Panc1 (cell line): ENCODE measurements around the gene PTPRA.

Source experiments
- POLR2AphosphoS5 ChIP-seq: IDR thresholded peaks from 2 replicates; pipeline ENCODE4 v1.6.1; 2012; ENCODE audit warnings: mild to moderate bottlenecking, low read depth, low read length, moderate library complexity
- SIN3A ChIP-seq: IDR thresholded peaks from 2 replicates; pipeline ENCODE4 v1.6.1; 2012; ENCODE audit warnings: low read depth, mild to moderate bottlenecking, low read length, moderate library complexity, borderline replicate concordance; ENCODE audit not compliant: insufficient read depth
- TCF7L2 ChIP-seq: IDR thresholded peaks from 2 replicates; pipeline ENCODE4 v1.6.1; 2011; ENCODE audit warnings: mild to moderate bottlenecking, low read depth, low read length, inconsistent platforms
- TF ChIP-seq, protein P1 (sequence below): fragments of 450-650 bp; IDR thresholded peaks from 2 replicates; pipeline ENCODE4 v1.5.1; 2017; ENCODE audit warnings: mild to moderate bottlenecking
- TF ChIP-seq, protein P2 (sequence below), 2 experiments: IDR thresholded peaks; 2 replicates each; pipeline ENCODE4 v1.6.1; 2011 to 2012; ENCODE audit warnings: low read depth in 2 of 2, control low read depth in 1 of 2, low read length in 1 of 2, mild to moderate bottlenecking in 1 of 2, moderate library complexity in 1 of 2; ENCODE audit not compliant: insufficient read depth in 1 of 2

DNA sequence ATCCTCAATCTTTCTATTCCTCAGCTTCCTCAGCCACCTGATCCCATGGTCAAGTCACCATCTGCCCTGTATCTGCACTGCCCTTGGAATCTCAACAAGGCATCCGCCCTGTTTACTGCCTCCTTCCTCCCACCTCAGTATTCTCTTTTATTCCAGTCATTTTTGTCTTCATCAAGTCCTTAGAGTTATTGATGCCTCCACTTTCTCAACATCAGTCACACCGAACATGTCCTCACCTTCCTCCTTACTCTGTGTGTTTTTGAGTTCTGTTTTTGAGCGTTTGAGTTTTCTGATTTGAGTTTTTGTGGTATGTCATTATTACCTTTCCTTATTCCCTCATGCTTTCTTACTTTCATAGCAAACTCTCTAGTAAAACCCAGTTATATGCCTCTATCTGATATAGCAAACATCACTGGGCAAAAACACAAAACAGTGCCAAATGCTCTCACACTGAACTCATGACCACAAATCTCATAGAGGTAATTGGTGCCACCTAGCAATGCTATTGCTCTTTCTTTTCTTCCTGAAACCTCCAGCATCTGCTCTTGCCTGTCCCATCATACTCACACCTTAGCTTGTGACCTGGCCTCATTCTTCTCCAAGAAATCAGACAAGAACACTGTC is 158.4 kb downstream of the PTPRA start:
- TF ChIP-seq, protein P1, sequence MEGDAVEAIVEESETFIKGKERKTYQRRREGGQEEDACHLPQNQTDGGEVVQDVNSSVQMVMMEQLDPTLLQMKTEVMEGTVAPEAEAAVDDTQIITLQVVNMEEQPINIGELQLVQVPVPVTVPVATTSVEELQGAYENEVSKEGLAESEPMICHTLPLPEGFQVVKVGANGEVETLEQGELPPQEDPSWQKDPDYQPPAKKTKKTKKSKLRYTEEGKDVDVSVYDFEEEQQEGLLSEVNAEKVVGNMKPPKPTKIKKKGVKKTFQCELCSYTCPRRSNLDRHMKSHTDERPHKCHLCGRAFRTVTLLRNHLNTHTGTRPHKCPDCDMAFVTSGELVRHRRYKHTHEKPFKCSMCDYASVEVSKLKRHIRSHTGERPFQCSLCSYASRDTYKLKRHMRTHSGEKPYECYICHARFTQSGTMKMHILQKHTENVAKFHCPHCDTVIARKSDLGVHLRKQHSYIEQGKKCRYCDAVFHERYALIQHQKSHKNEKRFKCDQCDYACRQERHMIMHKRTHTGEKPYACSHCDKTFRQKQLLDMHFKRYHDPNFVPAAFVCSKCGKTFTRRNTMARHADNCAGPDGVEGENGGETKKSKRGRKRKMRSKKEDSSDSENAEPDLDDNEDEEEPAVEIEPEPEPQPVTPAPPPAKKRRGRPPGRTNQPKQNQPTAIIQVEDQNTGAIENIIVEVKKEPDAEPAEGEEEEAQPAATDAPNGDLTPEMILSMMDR: no peak
- TF ChIP-seq POLR2AphosphoS5 (no peak), TCF7L2 (no peak), SIN3A (no peak)
- TF ChIP-seq, protein P2, sequence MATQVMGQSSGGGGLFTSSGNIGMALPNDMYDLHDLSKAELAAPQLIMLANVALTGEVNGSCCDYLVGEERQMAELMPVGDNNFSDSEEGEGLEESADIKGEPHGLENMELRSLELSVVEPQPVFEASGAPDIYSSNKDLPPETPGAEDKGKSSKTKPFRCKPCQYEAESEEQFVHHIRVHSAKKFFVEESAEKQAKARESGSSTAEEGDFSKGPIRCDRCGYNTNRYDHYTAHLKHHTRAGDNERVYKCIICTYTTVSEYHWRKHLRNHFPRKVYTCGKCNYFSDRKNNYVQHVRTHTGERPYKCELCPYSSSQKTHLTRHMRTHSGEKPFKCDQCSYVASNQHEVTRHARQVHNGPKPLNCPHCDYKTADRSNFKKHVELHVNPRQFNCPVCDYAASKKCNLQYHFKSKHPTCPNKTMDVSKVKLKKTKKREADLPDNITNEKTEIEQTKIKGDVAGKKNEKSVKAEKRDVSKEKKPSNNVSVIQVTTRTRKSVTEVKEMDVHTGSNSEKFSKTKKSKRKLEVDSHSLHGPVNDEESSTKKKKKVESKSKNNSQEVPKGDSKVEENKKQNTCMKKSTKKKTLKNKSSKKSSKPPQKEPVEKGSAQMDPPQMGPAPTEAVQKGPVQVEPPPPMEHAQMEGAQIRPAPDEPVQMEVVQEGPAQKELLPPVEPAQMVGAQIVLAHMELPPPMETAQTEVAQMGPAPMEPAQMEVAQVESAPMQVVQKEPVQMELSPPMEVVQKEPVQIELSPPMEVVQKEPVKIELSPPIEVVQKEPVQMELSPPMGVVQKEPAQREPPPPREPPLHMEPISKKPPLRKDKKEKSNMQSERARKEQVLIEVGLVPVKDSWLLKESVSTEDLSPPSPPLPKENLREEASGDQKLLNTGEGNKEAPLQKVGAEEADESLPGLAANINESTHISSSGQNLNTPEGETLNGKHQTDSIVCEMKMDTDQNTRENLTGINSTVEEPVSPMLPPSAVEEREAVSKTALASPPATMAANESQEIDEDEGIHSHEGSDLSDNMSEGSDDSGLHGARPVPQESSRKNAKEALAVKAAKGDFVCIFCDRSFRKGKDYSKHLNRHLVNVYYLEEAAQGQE (IDR thresholded peaks at IDR 0.05; ENCODE audit: insufficient read depth in 1 of 2, low read depth in 2 of 2, low read length in 1 of 2): no peak
